Omental fat pad (tissue), 4 donors: ENCODE measurements around the gene VGLL3. TPM values are rescaled to one million over a fixed set of nuclear protein-coding genes. Genes with fewer than 3 reads are reported as not detected.

Experiments used
- ATAC-seq: fragments of 150-250 bp; one replicate; pipeline ENCODE4 v1.9.1; 2016; ENCODE audit warnings: mild to moderate bottlenecking, moderate library complexity; ENCODE audit not compliant: low FRiP score
- DNase-seq: peaks from one replicate; pipeline ENCODE4 v3.0.0-alpha.2; 2019; ENCODE audit warnings: low spot score
- CTCF ChIP-seq, 3 donors: fragments of 450-650 bp; IDR thresholded peaks; one replicate each; pipeline ENCODE4 v1.5.1; 2016 to 2017; ENCODE audit warnings: antibody characterized with exemption in 3 of 3, mild to moderate bottlenecking in 3 of 3, moderate library complexity in 2 of 3
- total RNA-seq, 4 donors: library from RNA; depleted of rRNA; stranded (reverse); fragments of >200 nt; gene quantifications; one replicate each; pipeline ENCODE4 v1.1.0, GENCODE V29; 2016

Gene VGLL3
- total RNA-seq, 4 donors from 2014 or later, result 36.9 to 99.6 (median 70.9) TPM

DNA sequence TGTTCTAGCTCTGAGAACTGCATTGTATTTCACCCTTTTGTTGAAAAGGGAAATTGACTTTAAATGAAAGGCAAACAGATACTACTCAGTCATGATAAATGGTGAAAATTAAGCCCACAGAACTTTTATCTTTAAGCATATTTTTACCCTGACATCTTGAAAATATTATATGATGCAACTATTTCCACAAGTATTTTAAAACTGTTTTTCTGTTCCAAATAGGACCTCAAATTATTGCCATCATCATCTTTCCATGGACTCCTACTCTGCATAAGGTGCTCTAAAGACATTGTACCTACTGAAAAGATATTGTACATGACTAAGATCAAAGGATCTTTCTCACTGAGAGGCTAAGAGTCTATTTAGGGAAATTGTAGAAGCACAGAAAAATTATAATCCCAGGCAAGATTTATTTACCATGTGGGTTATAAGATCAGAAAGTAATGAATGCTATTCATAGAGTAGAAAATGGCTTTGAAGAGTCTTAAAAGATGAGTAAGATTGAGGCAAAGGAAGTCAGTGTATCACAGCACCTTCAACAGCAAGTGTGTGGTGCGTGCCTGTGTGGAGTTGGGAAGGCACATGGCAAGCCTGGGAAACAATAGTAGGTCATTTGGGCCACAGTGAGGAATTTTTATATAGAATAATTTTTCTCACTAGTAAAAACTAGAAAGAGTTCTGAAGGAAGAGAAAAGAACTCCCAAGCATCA, 68.8 kb downstream of the VGLL3 start:
- ATAC-seq, result no peak
- DNase-seq, result no peak
- TF ChIP-seq CTCF (IDR thresholded peaks at IDR 0.05), result no peak

DNA sequence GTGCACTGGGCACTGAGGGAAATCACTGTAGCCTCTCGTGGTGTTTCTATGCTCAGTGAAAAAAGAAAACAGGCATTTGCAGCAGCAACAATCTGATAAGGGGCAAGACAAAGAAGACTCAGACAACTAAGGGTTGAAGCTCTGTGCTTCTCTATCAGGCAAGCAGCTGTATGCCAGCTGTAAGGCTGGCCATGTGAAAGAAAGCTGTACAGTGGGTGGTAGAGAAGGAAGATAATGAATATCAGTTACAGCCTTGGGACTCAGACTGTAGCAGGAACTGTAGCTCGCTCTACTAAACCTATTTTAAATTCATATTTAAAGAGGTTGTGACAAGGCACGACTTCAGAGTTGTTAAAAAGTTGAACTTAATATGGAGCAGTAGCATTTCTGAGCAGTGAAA, 76.3 kb downstream of the VGLL3 start:
- no peak for TF ChIP-seq CTCF (IDR thresholded peaks at IDR 0.05)
- ATAC-seq (no peak), DNase-seq (no peak)

GRCh38 chr3:86913160-86913559, 77.8 kb downstream of the VGLL3 start:
- TF ChIP-seq CTCF (IDR thresholded peaks at IDR 0.05), result no peak
- no peak for ATAC-seq
- DNase-seq, result no peak

DNA sequence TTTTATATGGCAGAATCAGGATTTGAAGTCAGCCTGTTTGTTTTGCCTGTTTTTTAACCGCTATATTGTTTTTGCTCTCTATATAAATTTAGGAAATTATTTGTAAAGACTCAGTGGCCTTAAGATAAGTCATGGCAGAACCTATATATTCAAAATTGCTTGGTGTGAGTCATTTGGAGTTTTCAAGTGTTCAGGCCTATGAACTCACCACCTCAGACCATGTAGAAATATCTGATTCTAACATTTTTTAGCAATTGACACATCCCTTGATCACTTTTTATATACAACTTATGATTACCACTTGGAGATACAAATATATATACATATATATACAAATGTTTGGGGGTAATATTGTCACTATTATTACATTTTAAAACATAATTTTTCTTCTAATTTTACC, 95.7 kb downstream of the VGLL3 start:
- no peak for TF ChIP-seq CTCF (IDR thresholded peaks at IDR 0.05)
- ATAC-seq (no peak), DNase-seq (no peak)

DNA sequence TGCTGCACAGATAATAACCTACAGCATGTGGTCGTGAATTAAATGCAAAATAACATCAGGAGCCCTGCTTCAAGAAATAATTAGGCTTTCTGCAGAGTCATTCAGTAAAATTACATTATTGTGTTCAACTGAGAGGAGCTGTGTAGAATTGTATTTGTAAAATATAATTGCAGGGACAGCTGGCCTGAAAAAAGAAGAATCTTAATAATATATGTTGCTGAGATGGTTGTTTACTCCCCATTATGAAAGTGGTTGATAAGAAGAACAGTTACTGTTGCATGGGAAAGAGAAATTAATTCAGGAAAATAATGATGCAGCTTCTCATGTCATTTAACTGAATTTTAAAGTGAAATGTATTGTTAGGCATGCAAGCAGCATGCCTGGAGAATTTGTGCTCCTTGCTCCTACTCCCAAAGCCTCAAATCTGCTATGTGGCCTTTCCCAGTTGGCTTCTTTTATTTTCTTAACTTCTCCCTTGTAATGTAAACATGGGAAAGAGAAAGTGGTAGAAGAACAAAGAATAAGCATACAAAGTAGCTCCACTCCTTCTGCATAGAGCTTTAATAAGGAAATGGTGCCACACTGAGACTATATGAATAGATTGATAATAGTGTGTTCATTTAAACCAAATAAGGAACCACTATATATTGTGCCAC, 100.1 kb downstream of the VGLL3 start:
- no peak for ATAC-seq
- DNase-seq, result no peak

More for the DNA sequence above, 100.1 kb downstream of the VGLL3 start:
- TF ChIP-seq CTCF (IDR thresholded peaks at IDR 0.05), result no peak

Other genes starting within 250 kb of the VGLL3 start
- 10 to 100 TPM; 25.5 to 31.6 (median 28.5) TPM for gene CHMP2B, start 236.2 kb upstream of the VGLL3 start, total RNA-seq